Measurements from ENCODE around the gene GJC2.

Gene GJC2

DNA sequence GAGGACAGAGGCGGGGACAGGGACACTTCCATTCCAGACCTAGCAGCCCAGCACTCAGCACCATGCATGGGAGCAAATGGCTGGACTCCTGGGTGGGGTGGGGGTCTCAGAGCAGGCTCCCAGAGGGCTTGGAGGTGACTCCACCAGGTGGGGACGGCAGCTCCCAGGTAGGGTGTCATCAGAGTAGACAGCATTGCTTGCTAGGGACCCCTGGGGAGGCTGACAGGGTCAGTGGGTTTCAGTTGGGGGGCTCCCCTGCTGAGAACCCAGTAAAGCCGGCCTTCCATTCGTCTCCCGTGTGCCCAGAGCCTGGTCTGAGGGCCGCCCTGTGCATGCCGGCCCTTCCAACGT, 4.8 kb upstream of the GJC2 start:
- DNase-seq (ENCODE audit: low read depth, low spot score), result no peak

DNA sequence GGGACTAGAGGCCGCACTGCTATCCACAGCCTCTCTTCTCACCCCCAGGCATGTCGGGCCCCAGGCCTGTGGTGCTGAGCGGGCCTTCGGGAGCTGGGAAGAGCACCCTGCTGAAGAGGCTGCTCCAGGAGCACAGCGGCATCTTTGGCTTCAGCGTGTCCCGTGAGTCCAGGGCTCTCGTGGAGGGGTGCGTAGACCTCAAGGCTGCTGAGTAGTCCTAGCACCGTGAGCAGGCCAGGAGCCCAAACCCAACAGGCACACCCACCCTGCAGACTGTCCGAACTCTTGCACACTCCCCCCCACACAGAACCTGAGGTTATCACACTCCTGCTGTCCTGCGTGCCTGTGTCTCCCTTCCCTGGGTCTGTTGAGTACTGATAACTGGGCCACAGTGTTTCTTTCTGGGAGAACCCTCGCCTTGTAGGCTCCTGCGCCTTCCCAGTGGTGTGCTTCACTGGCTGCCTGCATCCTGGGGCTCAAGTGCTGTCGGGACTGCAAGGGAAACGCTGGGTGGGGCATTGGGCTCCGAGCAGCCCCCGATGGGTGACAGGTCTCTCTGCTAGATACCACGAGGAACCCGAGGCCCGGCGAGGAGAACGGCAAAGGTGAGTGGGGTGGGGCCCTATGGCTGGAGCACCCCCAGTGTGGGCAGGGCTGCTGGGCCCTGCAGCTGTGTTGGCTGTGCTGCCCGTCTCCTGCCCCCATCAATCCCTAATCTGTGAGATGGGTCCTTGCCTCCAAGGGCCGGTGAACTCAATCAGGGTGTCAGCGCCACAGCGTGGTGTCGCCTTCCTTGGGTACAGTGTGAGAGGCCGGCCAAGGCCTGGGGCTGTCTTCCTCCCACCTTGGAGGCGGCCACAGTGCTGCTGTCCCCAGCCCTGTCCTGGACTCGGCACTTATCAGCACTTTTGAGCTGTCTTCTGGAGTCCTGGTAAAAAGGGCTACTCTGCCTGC, 4.0 kb upstream of the GJC2 start:
- no peak for DNase-seq (ENCODE audit: low read depth, low spot score)

DNA sequence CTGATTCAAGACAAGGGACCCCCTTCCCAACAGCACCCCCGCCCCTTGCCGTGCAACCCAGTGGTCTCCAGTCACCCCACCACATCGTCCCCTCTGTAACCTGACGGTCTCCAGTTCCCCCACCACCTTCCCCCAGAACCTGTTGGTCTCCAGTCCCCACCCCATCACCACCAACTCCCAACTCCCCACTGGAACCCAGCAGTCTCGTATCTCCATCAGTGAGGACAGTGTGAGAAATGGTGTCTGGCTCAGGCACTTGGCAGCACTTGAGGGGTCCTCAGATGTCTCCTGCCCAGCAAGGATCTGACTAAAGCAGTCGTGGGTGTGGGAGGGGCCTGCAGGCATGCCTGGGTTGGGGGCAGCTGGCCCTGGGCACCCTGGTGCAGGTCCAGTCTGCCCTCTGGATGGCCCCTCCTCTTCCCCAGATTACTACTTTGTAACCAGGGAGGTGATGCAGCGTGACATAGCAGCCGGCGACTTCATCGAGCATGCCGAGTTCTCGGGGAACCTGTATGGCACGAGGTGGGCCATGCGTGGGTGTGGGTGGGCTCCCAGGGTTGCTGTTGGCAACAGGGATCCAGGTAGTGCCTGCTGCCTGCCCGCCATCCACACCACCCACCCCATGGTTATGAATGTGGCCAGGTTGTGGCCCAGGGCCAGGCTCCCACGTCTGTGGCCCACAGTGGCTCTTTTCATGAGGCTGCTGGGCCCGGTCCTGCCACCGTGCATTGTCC, 3.1 kb upstream of the GJC2 start:
- DNase-seq (ENCODE audit: low read depth, low spot score), result no peak

DNA sequence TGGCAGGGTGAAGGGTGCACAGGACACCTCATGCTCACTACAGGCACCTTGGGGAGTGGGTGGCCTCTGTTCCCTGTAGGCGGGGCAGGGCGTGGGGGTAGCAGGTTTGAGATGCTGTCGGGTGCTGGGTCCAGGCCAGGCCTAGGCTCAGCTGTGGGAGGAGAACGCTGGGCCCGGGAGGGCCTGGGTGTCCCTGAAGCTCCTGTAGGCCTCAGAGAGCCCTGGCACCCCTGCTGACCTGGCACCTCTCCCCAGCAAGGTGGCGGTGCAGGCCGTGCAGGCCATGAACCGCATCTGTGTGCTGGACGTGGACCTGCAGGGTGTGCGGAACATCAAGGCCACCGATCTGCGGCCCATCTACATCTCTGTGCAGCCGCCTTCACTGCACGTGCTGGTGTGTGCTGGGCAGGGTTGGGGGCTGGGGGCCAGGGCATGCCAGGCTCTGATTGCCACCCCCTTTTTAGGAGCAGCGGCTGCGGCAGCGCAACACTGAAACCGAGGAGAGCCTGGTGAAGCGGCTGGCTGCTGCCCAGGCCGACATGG, 2.5 kb upstream of the GJC2 start:
- DNase-seq (ENCODE audit: low read depth, low spot score), result no peak

DNA sequence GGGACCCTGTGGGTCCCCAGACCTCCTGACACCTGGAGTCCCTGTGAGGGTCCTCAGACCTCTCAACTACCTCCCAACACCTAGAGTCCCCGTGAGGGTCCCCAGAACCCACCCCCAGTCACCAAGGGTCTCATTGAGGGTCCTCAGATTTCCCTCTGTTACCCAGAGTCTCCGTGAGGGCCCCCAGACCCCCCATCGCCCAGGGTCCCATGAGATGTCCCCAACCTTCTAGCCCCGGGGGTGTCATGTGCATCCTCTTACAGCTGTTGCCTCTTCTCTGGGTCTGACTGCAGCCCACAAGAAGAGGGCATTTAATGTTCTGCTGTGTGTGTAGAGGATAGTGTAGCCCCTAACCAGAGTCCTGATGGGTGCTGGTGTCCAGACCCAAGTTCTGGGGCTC, 2.0 kb upstream of the GJC2 start:
- DNase-seq (ENCODE audit: low read depth, low spot score), result no peak

DNA sequence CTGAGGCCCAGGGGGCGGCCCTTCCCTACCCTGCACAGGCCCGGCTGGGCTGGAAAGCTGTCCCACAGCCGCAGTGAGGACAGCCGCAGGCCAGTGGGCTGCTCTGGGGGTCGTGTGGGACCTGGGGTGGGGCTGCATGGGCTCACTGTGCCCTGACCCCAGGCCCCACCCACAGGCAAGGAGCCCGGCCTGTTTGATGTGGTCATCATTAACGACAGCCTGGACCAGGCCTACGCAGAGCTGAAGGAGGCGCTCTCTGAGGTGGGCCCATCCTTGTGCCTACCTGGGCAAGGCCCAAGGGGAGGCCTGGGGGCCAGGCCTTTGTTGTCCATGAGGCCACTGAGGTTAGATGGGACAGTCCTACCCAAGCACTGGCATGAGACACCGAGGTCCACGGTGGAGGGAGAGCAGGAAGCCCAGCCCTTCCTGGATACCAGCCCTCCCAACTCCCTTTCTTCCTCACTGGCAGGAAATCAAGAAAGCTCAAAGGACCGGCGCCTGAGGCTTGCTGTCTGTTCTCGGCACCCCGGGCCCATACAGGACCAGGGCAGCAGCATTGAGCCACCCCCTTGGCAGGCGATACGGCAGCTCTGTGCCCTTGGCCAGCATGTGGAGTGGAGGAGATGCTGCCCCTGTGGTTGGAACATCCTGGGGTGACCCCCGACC, 1.4 kb upstream of the GJC2 start:
- DNase-seq (ENCODE audit: low read depth, low spot score), result no peak

DNA sequence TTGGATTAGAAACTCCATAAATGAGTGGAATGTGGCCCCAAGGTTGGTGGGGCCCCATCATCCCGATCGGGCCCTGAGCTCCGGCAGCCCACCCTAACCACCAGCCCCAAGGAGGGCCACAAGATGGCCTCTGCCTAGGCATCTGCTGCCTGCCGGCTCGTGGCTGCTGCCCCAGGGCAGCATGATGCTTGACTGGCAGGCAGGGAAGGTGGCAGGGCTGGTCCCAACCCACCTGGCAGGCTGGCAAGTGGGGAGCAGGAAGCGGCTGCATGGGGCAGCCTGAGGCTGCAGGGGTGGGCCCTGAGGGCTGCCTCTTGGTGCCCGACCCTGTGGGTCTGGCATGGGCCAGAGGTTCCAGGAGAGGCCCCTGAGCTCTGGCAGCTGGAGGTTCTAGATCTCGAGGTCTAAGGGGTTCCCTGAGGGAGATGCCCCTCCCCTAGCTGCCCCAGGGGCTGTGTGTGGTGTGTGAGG, 760 bp upstream of the GJC2 start:
- DNase-seq (ENCODE audit: low read depth, low spot score), result no peak

DNA sequence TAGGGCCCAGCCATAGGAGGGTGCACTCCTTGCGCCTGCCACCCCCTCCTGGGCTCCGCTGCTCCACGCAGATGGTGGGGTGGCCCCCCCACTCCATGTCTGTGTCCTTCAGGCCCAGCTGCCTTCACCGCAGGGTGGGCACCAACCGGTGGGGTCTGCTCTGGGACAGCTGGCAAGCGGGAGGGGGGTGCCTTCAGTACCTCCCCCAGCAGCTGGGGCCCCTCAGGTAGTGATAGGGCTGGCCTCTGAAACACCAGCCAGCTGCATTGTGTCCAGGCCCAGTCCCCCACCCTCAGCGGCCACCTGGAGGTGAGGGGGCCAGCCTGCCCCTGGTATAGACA, 360 bp downstream of the GJC2 start:
- no peak for DNase-seq (ENCODE audit: low read depth, low spot score)

DNA sequence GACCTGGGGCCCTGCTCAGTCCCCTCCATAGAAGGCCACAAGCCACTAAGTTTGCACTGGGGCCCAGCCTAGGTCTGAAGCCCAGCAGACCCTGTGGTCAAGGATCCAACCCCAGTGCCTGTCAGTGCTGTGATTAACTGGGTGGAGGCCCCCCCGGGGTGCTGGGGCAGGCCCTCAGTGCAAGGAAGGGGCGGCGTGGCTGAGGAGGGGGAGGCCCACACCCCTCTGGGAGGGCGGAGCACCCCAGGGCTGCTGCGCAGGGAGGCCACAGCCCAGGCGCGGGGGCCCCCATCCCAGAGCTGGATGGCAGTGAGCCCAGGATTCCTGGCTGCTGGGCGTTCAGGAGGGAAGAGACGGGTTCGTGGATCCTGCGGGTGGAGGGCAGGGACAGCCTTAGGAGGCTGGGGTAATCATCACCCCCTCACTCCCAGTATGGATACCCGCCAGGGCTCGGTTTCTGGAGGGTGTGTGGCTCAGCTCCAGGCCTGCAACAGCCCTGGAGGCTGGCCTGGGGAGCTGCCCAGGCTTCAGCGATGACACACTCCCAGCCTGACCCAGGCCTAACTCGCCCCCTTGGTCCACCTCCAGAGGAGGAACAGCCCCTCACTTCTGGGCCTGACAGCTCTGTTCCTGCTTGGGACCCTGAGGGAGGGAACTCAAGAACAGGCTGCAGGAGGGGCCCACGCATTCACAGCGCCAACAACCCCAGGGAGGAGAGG, 890 bp downstream of the GJC2 start:
- DNase-seq (ENCODE audit: low read depth, low spot score), result no peak

DNA sequence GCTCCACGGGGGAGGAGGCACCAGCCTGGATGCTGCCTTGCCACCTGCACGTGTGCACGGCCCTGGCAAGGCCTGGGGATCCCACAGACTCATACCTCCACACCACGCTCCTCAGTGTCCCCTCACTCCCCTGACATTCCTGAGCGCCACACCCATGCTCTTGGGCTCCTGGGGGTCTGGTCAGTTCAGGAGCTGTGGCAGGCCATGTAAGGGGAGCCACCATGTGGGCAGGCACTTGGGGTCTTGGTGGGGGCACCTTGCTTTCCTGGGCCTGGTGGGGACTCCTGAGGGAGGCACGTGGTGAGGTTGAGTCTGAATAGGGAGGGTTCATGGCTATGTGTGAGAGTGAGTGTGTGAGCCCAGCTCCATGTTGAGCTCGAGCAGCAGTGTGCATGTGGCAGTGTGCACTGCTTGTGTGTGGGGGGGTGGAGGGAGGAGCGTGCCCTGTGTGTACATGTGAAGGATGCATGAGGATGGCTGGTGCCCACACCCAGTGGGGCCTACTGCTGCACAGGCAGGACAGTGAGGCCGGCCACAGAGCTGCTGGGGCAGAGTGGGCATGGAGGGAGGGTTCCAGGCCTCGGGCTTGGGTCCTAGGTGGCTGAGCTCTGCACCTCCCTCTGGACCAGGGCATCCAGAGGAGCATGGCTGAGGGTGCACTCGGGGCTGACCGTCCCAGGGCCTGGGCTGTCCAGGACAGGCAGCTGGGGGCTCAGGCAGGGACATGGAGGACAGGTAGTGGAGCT, 1.6 kb downstream of the GJC2 start:
- DNase-seq (ENCODE audit: low read depth, low spot score), result no peak

DNA sequence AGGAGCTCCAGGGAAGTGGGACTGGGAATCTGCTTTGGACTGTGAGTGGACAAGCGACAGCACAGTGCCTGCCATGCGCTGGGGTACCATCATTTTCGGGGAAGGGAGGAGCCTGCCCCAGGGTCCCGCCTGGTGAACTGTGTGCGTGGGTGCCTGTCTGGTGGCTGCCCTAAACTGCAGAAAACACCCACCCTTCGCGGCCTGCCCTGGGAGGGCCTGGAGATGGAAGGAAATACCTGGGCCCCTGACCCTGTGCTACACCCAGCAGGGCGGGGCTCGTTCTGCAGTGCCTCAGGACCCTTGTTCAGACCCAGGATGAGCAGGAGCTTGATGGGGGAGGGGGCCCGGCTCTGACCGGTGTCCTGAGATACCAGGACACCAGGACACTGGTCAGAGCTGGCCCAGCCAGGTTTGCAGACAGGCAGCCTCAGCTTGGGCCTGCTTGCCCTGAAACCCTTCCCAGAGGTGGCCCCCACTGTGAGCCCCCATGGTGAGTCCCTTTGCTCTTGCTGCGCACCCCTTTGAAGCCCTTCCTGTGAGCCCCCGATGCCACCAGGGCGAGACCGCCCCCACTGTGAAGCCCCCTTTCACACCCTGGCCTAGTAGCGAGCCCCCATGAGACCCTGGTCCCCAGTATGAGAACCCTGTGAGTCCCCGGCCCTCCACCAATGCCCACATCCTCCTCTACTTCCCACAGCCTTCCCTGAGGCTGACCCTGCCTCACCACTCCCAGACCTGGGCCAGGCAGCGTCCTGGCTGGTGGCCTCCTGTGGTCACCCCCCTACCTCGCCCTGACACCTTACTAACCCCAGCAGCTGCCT, 2.6 kb downstream of the GJC2 start:
- no peak for DNase-seq (ENCODE audit: low read depth, low spot score)

DNA sequence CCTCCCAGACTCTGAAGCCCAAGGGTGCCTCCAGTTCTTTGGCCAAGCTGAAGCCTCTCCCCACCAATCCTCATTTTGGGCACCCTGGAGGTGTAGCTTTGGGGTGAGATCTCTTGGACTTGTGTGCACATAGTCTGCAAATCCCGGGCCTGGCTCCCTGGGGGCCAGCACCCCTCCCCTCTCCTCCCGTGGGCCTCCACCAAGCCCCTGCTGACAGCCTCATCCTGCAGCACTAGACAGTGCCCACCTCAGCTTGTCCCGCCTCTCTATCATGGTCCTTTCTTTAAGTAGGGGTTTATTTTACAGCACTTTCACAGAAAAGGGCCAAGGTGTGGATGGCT, 3.2 kb downstream of the GJC2 start:
- DNase-seq (ENCODE audit: low read depth, low spot score), result no peak

DNA sequence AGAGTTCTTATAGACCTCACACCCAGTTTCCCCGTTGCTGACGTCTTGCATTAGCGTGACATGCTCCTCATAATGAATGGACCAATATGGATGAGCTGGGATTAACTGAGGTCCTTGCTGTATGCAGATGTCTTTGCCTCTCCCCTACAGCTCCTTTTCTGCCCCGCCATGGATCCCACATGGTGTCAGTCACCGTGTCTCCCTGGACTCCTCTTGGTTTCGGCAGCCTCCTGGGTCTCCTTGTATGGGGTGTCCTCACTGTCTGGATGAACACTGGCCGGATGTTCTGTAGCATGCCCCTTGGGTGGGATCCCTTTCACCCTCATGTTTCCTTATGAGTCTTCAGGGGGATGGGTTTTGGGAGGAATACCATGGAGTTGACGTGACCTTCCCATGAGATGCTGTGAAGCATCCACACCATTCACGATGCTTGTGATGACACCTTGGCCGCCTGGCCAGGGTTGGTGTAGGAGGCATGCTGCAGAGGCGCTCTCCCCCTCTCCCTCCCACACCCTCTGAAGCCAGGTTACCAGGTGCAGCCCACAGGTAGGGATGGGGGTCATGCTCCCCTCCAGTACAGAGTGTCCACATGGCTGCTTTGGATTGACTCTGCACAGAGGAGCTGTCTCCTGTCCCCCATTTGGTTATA, 4.4 kb downstream of the GJC2 start:
- DNase-seq (ENCODE audit: low read depth, low spot score), result no peak

DNA sequence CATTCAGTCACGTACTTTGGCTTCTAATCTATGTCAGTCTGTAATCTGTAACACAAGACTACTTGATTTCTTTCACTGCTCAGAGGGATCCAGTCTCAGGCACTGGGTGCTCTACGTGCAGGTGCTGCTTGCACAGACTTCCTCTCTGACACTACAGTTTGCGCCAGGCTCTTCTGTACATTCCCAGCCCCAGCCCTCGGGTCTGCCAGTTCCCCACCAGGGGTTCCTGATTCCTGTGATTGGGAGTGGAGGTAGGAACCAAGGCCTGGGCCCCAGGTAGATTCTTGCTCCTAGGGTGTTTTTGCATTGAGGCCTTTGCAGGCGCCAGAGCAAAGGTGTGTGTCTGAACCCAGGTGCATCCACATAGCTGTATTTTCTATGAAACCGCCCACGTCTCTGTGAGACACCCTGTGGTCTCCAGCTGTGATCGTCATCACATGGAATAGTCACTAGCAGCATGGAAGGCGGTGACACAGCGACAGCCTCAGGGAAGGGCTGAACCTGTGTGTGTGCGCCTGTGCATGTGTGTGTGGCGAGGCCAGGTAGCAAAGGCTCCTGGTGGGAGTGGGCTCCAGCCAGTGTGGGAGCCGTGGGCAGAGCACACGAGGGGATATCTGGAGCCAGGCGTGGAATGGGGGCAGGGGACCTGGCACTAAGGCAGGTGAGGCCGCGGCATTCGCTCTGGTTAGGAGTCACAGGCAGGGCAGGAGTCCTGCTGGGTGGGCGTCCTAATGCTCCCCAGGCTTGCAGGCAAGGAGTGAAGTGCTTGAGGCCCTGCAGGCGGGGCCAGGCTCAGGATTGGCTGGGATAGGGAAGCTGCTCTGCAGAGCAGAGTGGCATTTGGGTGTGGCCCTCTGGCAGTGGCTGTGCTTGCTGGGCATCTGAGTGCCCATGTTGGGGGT, 5.2 kb downstream of the GJC2 start:
- DNase-seq (ENCODE audit: low read depth, low spot score), result no peak

DNA sequence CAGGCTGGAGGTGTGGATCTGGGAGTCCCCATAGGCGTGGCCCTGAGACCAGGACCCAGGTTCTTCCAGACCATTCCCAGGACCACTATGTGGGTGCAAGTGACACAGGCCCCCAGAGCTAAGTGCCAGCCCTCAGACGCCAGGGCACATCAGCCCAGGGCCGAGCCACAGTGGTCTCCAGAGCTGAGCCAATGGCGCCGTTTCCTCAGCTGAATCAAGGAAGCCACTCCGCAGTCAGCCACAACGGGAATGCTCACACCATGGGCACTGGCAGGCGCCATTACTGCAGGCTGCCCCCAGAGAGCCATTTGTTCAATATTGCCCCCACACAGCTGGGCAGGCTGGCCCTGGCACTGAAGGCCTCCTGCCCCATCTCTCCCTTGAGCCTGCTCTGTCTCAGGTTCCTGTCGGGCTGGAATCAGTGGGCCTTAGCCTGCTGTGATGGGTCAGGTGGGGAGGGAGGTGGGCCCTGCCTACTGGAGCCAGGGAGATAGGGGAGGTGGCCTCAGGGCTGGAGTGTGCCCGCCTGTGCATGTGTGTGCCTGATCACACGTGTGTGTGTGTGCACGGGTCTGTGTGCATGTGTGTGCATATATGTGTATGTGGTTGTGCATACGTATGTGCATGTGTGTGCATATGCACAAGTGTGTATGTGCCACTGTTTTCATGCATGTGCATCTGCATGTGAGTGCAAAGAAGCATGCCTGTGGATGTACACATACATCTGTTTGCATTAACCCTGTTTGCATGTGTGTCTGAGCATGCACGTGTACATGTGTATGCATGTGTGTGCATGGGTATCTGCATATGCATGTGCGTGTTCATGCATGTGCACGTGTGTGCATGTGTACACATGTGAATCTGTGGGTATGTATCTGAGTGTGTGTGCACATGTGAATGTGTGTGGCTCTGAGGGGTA, 6.1 kb downstream of the GJC2 start:
- DNase-seq (ENCODE audit: low read depth, low spot score), result no peak

DNA sequence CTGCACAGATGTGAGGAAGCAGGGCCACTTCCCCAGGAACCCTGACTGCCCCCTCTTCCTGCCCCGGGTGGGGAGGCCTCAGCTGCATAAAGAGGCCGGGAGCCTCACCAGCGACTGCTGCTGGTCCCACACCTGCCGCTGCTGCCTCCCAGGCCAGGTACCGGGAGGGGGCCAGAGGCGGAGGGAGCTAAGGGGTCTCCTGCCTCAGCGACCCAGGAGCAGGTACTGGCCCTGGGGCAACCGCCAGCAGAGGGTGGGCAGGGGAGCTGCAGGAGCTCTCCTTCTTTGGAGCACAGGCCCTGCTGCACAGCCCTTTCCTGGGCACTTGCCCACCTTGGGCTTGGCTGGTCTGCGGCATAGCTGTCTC, 6.8 kb downstream of the GJC2 start:
- DNase-seq (ENCODE audit: low read depth, low spot score), result no peak

DNA sequence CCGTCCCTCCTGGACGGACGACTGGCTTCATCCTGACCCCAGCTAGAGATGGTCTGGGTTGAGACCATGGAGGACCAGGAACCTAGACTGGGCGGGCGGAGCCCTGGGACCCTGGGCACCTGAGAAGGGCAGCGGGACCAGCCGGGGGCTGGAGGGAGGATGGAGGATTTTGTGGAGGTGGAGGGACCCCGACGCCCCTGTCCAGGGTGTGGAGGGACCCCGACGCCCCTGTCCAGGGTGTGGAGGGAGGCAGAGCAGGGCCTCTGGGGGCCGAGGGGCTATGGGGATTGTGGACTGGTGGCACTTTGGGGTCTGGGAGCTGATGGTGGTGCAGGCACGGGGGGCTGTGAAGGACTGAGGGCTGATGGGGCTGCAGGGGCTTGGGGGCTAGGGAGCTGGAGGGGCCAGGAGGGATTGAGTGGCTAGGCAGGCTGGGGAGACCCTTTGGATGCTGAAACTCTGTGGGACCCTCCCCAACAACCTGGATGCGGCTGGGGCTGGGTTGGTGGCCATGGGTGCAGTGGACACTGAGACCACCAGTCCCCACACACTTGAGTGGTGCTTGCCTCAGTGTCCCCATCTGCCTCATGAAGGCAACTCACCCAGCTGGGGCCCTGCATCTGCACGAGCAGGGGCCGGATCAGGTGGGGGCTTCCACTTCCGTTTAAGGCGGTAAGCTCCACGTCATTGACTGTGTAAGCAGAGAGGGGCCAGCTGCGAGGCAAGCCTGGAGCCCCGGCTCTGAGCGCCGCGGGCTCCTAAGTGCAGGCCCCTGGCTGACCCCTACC, 7.4 kb downstream of the GJC2 start:
- DNase-seq (ENCODE audit: low read depth, low spot score), result no peak
